Adipose tissue (tissue), 3 donors: ENCODE measurements around the gene AAR2. TPM values are rescaled to one million over a fixed set of nuclear protein-coding genes. Genes with fewer than 3 reads are reported as not detected.

ENCODE experiments used
- H3K27ac ChIP-seq: one replicate; pipeline ENCODE4 v1.5.1; 2013; ENCODE audit warnings: low read depth, low read length
- WGBS, 3 donors: extraction: QIAGEN DNeasy Blood & Tissue Kit; methylation state at CpG; one replicate each; pipeline ENCODE4 v1.1.7; 2013; 5-methylcytosine and 5-hydroxymethylcytosine counted together
- polyA plus RNA-seq, 3 donors: library from polyadenylated mRNA; stranded (reverse); fragments of 200-250 nt; gene quantifications; one replicate each; pipeline ENCODE4 v1.2.3, GENCODE V29; 2013
- donor health status: healthy with polysubstance abuse.
- donor health status: Bipolar disorder and iron deficiency.
- donor health status: healthy.

The AAR2 gene
- polyA plus RNA-seq, 3 donors: 16.7 to 33.9 (median 17.9) TPM

DNA sequence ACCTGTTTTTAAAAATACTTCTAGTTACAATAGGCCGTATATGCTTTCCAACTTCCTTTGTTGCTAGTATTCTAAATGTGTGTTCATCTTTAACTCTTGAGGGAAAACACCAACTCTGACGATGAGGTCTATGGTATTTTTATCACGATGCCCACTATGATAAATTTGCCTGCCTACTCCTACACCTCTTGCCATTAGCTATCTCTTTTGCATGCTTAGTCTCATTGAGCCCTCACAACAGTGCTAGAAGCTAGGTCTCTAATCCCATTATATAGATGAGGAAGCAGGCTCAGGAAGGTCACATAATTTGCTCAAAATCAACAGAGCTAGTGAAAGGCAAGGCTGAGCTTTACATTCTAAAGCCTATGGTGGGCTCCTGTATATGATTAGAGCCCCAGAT, 13.2 kb downstream of the AAR2 start:
- no peak overlapping the region for H3K27ac ChIP-seq
- 72 to 84% (median 79%) methylated on average over 3 of the region's 3 CpGs for WGBS, 3 donors

DNA sequence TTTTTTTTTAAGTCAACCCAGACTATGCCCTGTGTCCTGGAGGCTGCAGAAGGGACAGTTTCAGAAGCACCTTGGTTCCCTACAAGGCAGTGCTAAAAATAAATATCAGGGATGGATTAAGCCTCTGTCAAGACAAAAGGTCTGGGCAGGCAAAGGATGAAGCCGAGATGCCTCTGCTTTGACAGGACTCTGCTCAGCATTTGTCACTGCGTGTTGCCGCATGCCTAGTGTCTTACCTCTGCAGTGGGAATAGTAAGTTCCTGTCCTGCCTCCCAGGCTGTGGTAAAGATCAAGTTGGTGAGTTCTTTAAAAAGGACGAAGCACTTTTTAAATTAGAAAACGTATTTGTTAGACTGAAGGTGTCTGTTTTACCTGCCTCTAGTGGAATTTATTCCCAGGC, 15.1 kb downstream of the AAR2 start:
- WGBS, 3 donors: 93 to 96% (median 93%) methylated on average over 5 of the region's 5 CpGs
- no peak overlapping the region for H3K27ac ChIP-seq

DNA sequence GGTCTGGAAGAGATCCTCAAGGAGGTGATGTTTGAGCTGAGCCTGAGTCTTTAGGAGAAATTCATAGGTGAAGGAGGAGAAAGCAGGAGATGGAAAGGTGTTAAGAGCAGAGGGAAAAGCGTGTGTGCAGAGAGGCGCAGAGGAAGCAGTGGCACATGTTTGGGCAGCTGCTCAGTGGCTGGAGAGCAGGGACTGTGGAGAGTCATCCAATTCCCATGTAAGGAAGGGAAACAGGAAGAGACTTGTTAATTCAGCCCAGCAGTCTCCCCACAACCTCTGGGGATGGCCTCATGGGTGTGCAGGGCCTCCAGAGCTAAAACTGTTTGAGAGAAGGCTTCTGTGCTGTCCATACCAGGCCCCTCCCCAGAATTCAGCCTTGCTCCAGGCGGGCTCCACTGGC, 16.2 kb downstream of the AAR2 start:
- H3K27ac ChIP-seq: no peak overlapping the region
- 93 to 98% (median 96%) methylated on average over 3 of the region's 3 CpGs for WGBS, 3 donors

DNA sequence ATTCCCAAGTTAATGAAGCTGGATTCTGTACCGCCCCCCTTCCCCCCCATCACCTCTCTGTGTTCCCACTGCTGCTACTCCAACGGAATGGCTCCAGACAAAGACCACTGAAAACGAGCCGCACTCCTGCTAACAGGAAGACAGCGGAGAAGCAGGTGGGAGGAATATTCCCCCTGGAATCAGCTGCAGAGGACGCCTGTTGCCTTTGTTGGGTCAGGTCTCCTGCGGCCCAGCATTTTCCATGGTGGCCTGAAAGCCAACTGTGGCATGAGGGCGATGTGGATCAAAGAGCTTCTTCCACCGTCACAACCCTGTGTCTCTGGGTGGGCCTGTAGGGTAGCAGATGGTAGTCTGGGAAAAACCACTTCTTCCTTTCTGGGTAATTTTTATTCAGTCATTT, 16.8 kb downstream of the AAR2 start:
- WGBS, 3 donors: 91 to 94% (median 93%) methylated on average over 9 of the region's 9 CpGs
- H3K27ac ChIP-seq: no peak overlapping the region

DNA sequence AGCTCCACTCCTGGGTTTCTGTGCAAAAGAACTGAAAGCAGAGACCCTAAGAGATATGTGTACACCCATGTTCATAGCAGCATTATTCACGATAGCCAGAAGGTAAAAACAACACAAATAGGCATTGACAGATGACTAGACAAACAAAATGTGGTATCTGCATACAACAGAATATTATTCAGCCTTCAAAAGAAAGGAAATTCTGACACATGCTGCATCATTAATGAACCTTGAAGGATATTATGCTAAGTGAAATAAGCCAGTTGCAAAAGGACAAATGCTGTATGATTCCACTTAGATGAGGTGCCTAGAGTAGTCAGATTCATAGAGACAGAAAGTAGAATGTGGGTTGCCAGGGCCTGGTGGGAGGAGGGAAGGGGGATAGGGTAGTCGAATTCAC, 17.8 kb downstream of the AAR2 start:
- H3K27ac ChIP-seq: no peak overlapping the region
- 68 to 81% (median 78%) methylated on average over 2 of the region's 2 CpGs for WGBS, 3 donors

DNA sequence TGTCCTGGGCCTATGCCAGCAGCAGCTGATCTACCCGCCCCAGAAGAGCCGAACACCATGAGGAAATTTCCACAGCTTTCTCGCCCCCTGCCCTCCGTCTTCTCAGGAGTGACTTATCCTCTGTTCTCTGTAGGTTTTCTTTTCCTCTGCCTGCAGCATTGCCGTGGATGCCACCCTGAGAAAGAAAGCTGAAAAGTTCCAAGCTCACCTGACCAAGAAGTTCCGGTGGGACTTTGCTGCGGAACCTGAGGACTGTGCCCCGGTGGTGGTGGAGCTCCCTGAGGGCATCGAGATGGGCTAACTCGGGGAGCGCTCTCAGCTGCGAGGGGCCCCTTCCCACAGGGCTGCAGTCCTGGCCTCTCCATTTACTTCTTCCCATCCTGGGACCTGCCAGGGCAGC, 19.2 kb downstream of the AAR2 start:
- WGBS, 3 donors: 93 to 97% (median 95%) methylated on average over 12 of the region's 12 CpGs
- no peak overlapping the region for H3K27ac ChIP-seq

DNA sequence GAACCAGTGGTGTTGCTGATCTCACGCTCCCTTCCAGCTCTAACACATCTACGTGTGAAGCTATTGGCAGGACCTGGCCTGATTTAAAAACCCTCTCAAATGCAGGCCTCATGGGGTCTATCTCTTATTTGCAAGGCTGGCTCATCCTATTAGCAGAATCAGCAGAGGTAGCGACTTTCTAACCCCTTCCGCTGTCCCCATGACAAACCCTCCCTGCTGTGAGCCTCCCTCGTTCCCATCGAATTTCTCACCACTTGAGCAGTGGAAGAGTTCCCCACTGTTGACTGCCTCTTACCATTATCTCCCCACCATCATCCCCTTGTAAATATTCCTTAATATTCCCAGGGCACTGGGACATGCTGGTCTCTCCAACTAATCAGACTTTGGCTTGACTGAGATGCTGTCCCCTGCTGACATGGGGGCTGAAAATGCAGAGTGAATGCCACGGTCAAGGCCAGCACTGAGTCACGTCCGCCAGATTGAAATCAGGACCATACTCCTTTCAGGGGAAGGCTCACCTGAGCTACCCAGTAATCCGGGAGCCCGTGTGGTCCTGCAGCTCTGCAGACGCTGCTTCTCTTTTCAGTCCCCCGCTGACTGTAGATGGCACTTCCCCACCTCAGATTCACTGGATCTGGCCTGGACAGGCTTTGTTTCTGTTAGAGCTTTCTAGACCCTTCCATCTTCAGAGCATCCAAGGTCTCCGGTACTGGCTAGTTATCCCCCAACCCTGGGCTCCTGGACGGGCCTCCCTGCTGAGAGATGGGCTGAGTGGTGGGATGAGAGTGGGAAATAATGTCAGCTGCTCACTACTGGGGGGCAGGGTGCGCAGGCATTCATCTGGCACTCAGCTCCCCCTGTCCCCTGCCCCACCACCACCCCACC, 23.1 kb downstream of the AAR2 start:
- no peak overlapping the region for H3K27ac ChIP-seq
- WGBS, 3 donors: 64 to 71% (median 66%) methylated on average over 16 of the region's 16 CpGs

DNA sequence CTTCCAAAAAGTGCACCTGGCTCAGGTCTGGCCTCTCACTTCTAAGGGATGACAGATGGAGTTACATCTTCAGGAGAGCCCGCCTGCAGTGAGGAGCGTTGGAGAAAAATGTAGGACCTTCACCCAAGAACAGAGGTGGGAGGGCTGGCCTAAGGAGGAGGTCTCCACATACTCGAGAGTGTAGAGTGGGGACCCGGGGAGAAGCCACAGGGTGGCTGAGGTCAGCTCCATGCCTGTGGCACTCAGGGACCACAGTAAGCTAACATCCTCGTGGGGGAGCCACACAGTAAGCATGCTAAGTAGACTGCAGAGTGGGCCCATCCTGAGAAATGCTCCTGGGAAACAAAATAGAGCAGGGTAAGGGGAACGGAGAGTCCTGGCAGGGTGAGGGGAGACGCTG, 24.0 kb downstream of the AAR2 start:
- H3K27ac ChIP-seq: no peak overlapping the region
- 63 to 70% (median 69%) methylated on average over 7 of the region's 7 CpGs for WGBS, 3 donors

DNA sequence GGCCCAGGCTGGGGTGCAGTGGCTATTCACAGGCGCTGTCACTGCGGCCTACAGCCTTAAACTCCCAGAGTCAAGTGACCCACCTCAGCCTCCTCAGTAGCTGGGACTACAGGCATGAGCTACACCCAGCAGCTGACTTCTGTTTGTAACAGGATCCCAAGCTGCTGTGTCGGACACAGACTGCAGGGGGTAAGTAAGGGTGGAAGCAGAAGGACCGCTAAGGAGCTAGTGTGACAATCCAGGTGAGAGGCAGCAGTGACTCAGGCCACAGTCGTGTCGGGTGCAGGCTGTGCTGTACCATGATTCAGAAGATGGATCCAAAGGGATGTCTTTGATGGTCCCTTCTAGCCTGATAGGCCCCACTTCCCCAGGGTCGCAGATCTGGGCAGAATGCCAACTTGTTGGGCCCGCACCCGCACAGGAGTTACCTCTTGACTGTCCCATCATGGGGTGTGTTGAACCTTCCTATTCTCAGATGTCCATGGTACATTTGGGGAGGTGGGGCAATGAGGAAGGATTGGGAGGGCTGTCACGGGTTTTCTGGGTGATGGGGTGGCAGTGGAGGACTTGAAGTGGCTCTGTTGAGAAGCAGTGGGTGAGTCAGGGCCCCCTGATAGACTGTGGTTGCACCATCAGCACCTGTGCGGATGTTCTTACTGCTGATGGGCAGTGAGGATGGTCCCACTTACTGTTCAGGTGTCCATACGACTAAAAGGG, 25.3 kb downstream of the AAR2 start:
- 82 to 84% (median 83%) methylated on average over 12 of the region's 12 CpGs for WGBS, 3 donors
- no peak overlapping the region for H3K27ac ChIP-seq

DNA sequence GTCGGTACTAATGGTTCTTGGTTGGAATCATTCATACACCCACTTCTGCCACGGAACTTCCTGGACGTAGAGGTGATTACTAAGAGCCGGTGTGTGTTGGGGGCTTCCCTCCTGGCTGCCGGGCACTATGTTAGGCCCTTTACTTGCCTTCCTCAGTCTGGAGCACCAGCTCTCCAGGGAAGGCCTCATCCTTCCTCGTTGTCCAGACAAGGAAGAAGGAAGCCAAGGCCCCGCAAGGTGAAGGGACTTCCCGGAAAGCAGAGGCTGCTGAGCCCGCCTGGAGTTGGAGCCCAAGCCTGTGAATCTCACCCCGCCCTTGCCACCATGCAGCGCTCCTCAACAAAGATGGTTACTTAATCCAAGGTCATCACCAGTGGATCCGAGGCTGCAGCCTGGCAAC, 26.2 kb downstream of the AAR2 start:
- 77 to 84% (median 80%) methylated on average over 12 of the region's 12 CpGs for WGBS, 3 donors
- no peak overlapping the region for H3K27ac ChIP-seq

DNA sequence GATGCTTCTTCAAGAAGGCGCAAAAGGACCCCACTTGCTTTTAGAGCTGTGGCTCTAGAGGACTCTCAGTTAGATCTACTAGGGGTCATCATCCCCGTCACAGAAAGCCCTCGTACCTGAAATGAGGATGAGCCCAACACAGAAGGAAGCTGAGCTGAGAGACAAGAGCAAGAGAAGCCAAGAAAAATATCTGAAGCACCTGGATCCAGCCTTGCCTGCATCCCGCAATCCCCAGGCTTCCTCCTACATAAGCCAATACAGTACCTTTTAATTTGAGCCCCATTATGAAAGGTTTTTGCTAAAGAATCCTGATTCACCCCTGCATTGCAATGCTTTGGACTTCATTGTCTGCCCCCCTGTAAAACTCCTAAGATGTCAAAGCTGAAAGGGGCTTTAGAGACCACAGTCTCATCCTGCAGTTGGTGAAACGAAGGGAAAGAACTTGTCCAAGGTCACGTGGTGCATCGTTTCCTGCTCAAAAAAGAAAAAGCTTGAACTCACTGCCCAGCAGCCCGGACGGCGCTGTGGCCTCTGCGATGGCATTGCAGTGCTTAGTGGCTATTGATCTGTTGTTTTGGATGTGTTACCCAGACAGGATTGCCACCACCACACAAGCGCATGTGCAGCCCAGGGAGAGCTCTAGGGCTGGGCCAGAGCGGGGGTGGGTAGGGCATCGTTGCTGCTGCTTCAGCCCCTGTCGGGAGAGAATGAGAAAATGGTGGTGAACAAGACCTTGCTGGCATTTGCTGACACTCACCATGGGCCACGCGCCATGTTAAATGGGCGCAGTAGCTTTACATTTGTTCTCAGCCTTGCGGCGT, 28.4 kb downstream of the AAR2 start:
- WGBS, 3 donors: 84 to 92% (median 89%) methylated on average over 20 of the region's 20 CpGs
- H3K27ac ChIP-seq: no peak overlapping the region

DNA sequence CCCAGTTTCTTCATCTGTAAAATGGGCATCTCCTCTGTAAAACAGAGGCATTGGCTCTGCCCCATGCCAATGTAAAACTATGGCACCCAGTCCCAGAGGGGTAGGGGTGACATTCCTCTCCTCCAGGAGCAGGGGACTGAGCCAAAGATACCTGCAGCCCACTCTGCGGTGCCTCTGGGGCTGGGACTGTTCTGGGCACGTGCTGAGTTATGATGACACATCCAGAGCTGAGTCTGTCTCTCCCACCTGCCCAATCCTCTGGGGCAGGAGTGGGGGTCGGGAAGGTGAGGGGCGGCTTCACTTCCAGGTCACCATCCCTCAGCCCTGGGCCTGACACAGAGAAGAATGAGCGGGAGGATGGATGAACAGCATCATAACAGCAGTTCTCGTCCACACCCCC, 29.9 kb downstream of the AAR2 start:
- WGBS, 3 donors: 80 to 88% (median 85%) methylated on average over 6 of the region's 6 CpGs
- H3K27ac ChIP-seq: no peak overlapping the region

DNA sequence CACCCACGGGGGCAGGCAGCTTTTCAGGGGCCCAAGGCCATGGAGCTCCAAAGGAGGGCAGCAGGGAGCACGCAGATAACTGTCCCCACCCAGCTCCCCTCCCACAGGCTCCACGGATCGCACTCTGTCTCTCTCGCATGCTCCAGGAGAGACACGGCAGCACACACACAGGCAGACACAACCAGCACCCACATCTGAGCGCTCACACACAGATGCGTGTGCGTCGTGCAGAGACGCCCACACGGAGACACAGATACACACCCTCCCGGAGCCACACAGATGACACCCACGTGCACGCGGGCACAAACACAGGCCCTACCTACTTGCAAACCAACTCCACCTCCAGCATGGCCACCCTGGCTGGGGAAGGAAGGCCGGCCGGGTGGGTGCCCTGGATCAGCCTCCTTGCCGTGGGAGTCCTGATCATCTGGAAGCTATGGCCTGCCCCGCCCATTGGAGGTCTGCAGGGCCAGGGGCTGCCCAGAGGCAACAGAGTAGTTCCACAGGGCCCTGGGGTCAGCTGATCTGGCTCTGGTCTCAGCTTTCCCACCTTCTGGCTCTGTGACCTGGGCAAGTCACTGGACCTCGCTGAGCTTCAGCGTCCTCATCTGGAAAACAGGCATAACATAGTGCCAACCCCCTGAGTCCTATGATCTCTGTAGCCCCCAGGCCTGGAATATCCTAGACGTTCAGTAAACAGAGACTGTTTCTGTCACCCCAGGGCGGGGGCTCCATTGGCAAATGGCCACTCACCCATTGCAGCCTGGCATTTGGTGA, 31.5 kb downstream of the AAR2 start:
- H3K27ac ChIP-seq: no peak overlapping the region
- WGBS, 3 donors: 77 to 83% (median 78%) methylated on average over 24 of the region's 24 CpGs

DNA sequence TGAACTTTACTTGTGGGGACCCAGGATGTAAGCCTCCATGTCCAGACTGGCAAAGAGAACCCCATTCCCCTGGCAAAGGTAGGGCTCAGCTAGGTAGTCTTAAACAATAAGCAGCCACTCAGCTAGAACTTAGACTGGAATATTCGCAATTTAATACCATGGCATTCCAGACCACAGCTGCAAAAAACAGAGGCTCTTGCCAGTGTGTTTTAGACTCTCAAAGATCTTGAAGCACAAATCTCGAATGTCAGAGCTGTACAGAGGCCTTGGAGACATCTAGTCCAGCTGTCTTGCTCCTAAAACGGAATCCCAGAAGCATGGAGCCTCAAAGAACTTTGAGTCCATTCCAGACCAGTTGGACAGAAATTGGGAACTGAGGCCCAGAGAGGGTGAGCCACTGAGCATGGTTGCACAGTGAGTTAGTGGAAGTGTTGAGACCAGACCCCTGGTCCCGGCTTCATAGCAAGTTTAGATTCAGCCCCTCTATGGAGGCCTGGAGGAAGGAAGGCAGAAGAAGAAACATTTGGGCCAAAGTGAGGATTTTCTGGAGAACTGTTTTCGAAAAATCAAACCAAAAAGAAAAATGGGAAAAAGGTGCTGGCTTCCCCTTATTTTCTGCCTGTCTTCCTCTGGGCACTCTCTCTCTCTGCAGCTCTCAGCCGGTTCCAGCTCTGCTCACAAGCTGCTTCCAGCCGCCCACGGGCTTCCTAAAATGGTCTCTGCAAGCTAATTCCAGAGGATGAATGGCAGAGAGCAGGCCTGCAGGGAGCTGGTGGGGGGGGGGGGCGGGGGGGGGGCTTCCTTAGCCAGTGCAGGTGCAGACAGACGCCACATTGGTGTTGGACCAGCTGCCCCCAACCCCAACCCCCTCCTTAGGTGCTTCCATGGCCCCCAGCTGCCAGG, 32.4 kb downstream of the AAR2 start:
- WGBS, 3 donors: 62 to 79% (median 64%) methylated on average over 10 of the region's 10 CpGs
- no peak overlapping the region for H3K27ac ChIP-seq

DNA sequence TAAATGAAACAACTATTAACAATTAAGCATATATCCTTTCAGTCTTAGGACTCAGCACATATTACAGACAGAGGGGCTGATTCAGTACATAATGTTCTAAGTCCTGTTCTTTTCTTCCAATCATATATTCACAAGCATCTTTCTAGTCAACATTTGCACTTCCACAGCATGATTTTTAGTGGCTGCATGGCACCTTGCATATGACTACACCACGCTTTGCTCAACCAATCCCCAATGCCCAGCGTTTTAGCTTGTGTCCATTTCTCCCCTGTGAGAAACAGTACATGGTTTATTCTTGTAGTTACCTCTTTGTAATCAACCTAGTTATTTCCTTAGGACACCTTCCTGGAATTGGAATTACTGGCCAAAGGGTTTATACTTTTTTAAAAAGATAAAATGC, 33.2 kb downstream of the AAR2 start:
- 73 to 82% (median 81%) methylated on average over 2 of the region's 2 CpGs for WGBS, 3 donors
- no peak overlapping the region for H3K27ac ChIP-seq

DNA sequence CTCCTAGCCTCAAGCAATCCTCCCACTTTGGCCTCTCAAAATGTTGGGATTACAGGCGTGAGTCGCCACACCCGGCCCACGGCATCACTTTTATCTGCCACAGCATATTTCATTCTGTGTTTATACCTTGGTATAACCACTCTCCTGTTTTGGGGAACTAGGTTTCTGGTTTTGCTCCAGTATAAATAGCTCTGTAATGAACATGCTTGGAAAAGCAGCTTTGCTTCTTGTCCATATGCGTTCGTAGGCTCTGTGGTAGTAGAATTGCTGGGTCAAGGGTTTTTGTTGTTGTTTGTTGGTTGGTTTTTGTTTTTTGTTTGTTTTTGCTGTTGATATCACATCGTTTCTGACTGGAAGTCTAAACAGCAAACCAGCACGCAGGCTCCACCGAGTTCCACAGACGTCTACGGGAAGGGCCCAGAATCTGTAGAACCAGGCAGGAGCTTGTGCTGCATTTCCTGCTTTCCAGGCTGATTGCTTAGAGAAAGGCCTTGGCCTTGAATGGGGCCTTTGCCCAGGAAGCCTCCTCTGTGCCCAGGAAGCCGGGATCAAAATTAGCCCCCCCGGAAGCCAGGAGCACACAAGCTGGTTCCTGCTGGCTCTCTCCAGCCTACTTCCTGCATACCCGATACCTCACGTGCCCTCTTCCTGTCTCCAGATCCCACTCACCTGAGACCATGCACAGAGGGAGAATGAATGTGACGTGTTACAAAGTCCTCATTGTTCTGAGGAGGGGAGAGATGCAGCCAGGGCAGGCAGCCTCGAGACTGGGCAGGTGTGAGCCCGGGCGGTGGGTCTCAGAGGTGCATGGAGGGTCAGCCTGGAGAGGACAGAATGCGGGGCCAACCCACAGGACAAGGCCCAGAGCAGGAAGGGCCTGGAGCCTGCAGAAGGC, 34.7 kb downstream of the AAR2 start:
- WGBS, 3 donors: 72 to 80% (median 77%) methylated on average over 20 of the region's 20 CpGs
- H3K27ac ChIP-seq: no peak overlapping the region
